GM06990 (cell line): ENCODE data around the gene ARID1B.

Experiments
- DNase-seq: peaks from one replicate; pipeline ENCODE4 v3.0.0-alpha.2; 2011; ENCODE audit not compliant: insufficient read length; ENCODE audit errors: extremely low read depth
- H3K27me3 ChIP-seq: replicated peaks from 2 replicates; pipeline ENCODE4 v1.6.0; 2011; ENCODE audit warnings: low read length; ENCODE audit not compliant: control insufficient read depth, insufficient read depth
- H3K36me3 ChIP-seq: 2 replicates; pipeline ENCODE4 v1.5.1; 2011; ENCODE audit warnings: low read length; ENCODE audit not compliant: control insufficient read depth, insufficient read depth
- H3K4me3 ChIP-seq: replicated peaks from 2 replicates; pipeline ENCODE4 v1.5.1; 2011; ENCODE audit warnings: low read depth, mild to moderate bottlenecking, control low read depth, low read length
- CTCF ChIP-seq: IDR thresholded peaks from 2 replicates; pipeline ENCODE4 v1.5.1; 2011; ENCODE audit warnings: low read length, control low read depth, mild to moderate bottlenecking, inconsistent platforms; ENCODE audit not compliant: insufficient read depth, poor library complexity, severe bottlenecking

The ARID1B gene

GRCh38 chr6:156825475-156825874, 48.3 kb downstream of the ARID1B start:
- Histone ChIP-seq H3K4me3 (no peak overlapping the region), H3K36me3 (peaks cover 9% of the 10 kb centered on the region), H3K27me3 (no peaks in the 10 kb centered on the region)
- no peak for DNase-seq
- TF ChIP-seq CTCF, result no peak

GRCh38 chr6:156826290-156826955, 49.2 kb downstream of the ARID1B start:
- no peaks in the 10 kb centered on the region for H3K27me3 ChIP-seq
- no peak overlapping the region for H3K4me3 ChIP-seq
- peaks cover 9% of the 10 kb centered on the region for H3K36me3 ChIP-seq
- DNase-seq, result no peak
- TF ChIP-seq CTCF, result no peak

GRCh38 chr6:156827382-156827781, 50.2 kb downstream of the ARID1B start:
- DNase-seq, result no peak
- H3K36me3 ChIP-seq, result peaks cover 9% of the 10 kb centered on the region
- no peak for TF ChIP-seq CTCF
- H3K27me3 ChIP-seq, result no peaks in the 10 kb centered on the region
- no peak overlapping the region for H3K4me3 ChIP-seq

GRCh38 chr6:156828280-156828703, 51.1 kb downstream of the ARID1B start:
- Histone ChIP-seq H3K27me3 (no peaks in the 10 kb centered on the region), H3K36me3 (peaks cover 9% of the 10 kb centered on the region), H3K4me3 (no peak overlapping the region; the same call in 1 of the 2 replicates)
- no peak for DNase-seq
- no peak for TF ChIP-seq CTCF

- H3K4me3 ChIP-seq, result no peak overlapping the region
- no peak for DNase-seq
- H3K27me3 ChIP-seq, result no peaks in the 10 kb centered on the region
- no peak for TF ChIP-seq CTCF
- H3K36me3 ChIP-seq, result peaks cover 9% of the 10 kb centered on the region
These were observed 52.9 kb downstream of the ARID1B start for GRCh38 chr6:156830126-156830525.

GRCh38 chr6:156832231-156832647, 55.1 kb downstream of the ARID1B start:
- H3K27me3 ChIP-seq, result no peaks in the 10 kb centered on the region
- no peak for TF ChIP-seq CTCF
- no peak for DNase-seq
- H3K36me3 ChIP-seq, result peaks cover 8% of the 10 kb centered on the region
- no peak overlapping the region for H3K4me3 ChIP-seq
